ENCODE results near the gene KIF26B. TPM values are rescaled to one million over a fixed set of nuclear protein-coding genes. Genes with fewer than 3 reads are reported as not detected.

The KIF26B gene
- total and polyA plus RNA-seq, 2 of the 4 experiments (the other 2 are of a cell fraction): 0.53 to 0.54 TPM

DNA sequence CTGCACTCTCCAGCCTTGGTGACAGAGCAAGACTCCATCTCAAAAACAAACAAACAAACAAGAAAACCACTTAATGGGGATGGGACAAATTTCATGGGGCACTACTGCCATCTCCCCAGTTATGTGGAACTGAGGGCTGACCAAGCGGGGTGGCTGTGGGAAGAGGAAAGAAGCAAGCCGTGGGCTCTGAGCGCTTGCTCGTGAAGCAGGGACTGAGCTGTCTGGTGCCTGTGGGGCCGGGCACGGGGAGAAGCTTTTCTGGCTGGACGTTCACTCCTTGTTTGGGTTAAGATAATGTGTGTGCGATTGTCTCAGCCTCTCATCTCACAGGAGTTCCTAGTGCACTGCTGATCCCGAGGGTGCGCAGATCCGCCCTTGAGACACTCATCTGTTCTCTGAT, 22.0 kb upstream of the KIF26B start:
- H4K91ac ChIP-seq (ENCODE audit: insufficient read depth, low read depth, low read length): no peak overlapping the region
- H3K9me1 ChIP-seq (ENCODE audit: insufficient read depth, low read length): no peaks in the 10 kb centered on the region
- H3K4me2 ChIP-seq (ENCODE audit: low read depth, low read length): no peak overlapping the region
- no peak overlapping the region for H3K23ac ChIP-seq (ENCODE audit: low read depth, low read length)
- no peaks in the 10 kb centered on the region for H4K20me1 ChIP-seq (ENCODE audit: insufficient read depth, low read length)
- H4K8ac ChIP-seq (ENCODE audit: low read depth in 2 of 2, low read length in 2 of 2): no peak overlapping the region
- no peak overlapping the region for H3K4me3 ChIP-seq (ENCODE audit: insufficient read depth, low read depth, low read length)
- H3K4me1 ChIP-seq (ENCODE audit: control insufficient read depth, insufficient read depth, low read length): no peaks in the 10 kb centered on the region
- dilution Hi-C loops (cut with HindIII; ENCODE audit: low sequenced_read_pairs, unreplicated experiment): no loop called here
- no peak overlapping the region for H2BK15ac ChIP-seq (ENCODE audit: low read depth, low read length)
- DNase-seq (no peak), ATAC-seq (ENCODE audit: low read depth) (no peak)
- H3K56ac ChIP-seq (ENCODE audit: extremely low read depth, insufficient read depth, low read length): no peak overlapping the region
- peak overlapping the region; percentile 58 for H2AFZ ChIP-seq (replicated peaks; ENCODE audit: low read length, poor library complexity)
- H3K27me3 ChIP-seq (ENCODE audit: control insufficient read depth, insufficient read depth, low read length): peaks cover 9% of the 10 kb centered on the region
- no peaks in the 10 kb centered on the region for H3K36me3 ChIP-seq (ENCODE audit: control insufficient read depth, insufficient read depth, low read length)
- intact Hi-C loops (cut with micrococcal nuclease): no loop called here
- POLR2A ChIA-PET (ENCODE audit: unreplicated experiment): no interaction called here
- in situ Hi-C loops (cut with MboI; ENCODE audit: low sequenced_read_pairs): no loop called here
- TF ChIP-seq USF2 (IDR thresholded peaks at IDR 0.05; ENCODE audit: low read depth, low read length) (no peak), SMC3 (IDR thresholded peaks at IDR 0.05; ENCODE audit: low read depth, low read length) (no peak), RCOR1 (IDR thresholded peaks at IDR 0.05; ENCODE audit: insufficient replicate concordance, low read length) (no peak), RAD21 (IDR thresholded peaks at IDR 0.05; ENCODE audit: low read length) (no peak), MXI1 (IDR thresholded peaks at IDR 0.05; ENCODE audit: borderline replicate concordance, low read depth, low read length) (no peak), POLR2A (IDR thresholded peaks at IDR 0.05; ENCODE audit: low read depth, low read length) (no peak), RFX5 (IDR thresholded peaks at IDR 0.05; ENCODE audit: low read depth, low read length) (no peak), NFE2L2 (IDR thresholded peaks at IDR 0.05; ENCODE audit: low read depth, low read length) (no peak), CTCF (conservative IDR thresholded peaks at IDR 0.05; ENCODE audit: low read depth, low read length) (no peak), BHLHE40 (IDR thresholded peaks at IDR 0.05; ENCODE audit: low read depth, low read length) (no peak), ELK1 (IDR thresholded peaks at IDR 0.05; ENCODE audit: borderline replicate concordance, low read depth, low read length) (no peak), MAFK (IDR thresholded peaks at IDR 0.05; ENCODE audit: low read depth, low read length) (no peak), CEBPB (IDR thresholded peaks at IDR 0.05; ENCODE audit: low read depth, low read length) (no peak), MAZ (IDR thresholded peaks at IDR 0.05; ENCODE audit: borderline replicate concordance, low read depth, low read length) (no peak), FOS (IDR thresholded peaks at IDR 0.05; ENCODE audit: low read depth, low read length) (no peak), CHD1 (IDR thresholded peaks at IDR 0.05; ENCODE audit: low read depth, low read length) (no peak)
- CTCF ChIA-PET: no interaction called here
- no peaks in the 10 kb centered on the region for H3K9me3 ChIP-seq (ENCODE audit: control insufficient read depth, insufficient read depth, low read length)
- H2BK120ac ChIP-seq (ENCODE audit: low read depth, low read length): no peak overlapping the region
- H4K5ac ChIP-seq (ENCODE audit: low read depth, low read length): no peak overlapping the region
- H2AK5ac ChIP-seq (ENCODE audit: low read depth, low read length): no peak overlapping the region
- no peaks in the 10 kb centered on the region for H3K79me1 ChIP-seq (ENCODE audit: low read depth in 1 of 2, low read length in 2 of 2)
- H3K18ac ChIP-seq (ENCODE audit: low read depth, low read length): no peak overlapping the region
- no peak overlapping the region for H3K27ac ChIP-seq (ENCODE audit: insufficient read depth, low read length)
- no peak overlapping the region for H2AK9ac ChIP-seq (replicated peaks; ENCODE audit: low read depth, low read length, poor library complexity)
- H2BK5ac ChIP-seq (ENCODE audit: low read depth, low read length, poor library complexity, severe bottlenecking): no peak overlapping the region
- no peak overlapping the region for H3K9ac ChIP-seq (ENCODE audit: low read depth, low read length)
- no peak overlapping the region for H2BK20ac ChIP-seq (ENCODE audit: low read depth, low read length)
- H3K4ac ChIP-seq (ENCODE audit: low read depth, low read length): no peak overlapping the region
- no peak overlapping the region for H3K14ac ChIP-seq (replicated peaks; ENCODE audit: low read depth, low read length)
- no TSS peak for BruUV-seq (replicated peaks)
- no CpG with 5 or more reads among the region's 11 CpGs for WGBS, 2 experiments (ENCODE audit: extremely low coverage in 2 of 2, insufficient read length in 1 of 2)

Data from IMR-90 (cell line).